Prostate gland (tissue), 2 donors: ENCODE data around the gene VPS8. TPM values are rescaled to one million over a fixed set of nuclear protein-coding genes. Genes with fewer than 3 reads are reported as not detected.

Experiments
- DNase-seq: peaks from one replicate; pipeline ENCODE4 v3.0.0-alpha.2; 2019; ENCODE audit warnings: low spot score
- H3K27ac ChIP-seq, 2 donors: fragments of 200-600 bp; sonication (generic); 2 replicates each; pipeline ENCODE4 v1.5.1; 2017 to 2019
- H3K27me3 ChIP-seq: fragments of 200-600 bp; sonication (generic); replicated peaks from 2 replicates; pipeline ENCODE4 v1.5.1; 2019; ENCODE audit not compliant: insufficient read depth
- H3K36me3 ChIP-seq, 2 donors: fragments of 200-600 bp; sonication (generic); 1 replicate in 1 of 2; 2 replicates in 1 of 2; pipeline versions ENCODE4 v1.5.1 to v1.8.1; 2017 to 2019
- H3K4me1 ChIP-seq: fragments of 200-600 bp; sonication (generic); replicated peaks from 2 replicates; pipeline ENCODE4 v1.5.1; 2019
- H3K4me3 ChIP-seq, 2 donors: fragments of 200-600 bp; sonication (generic); 2 replicates each; pipeline ENCODE4 v1.5.1; 2017 to 2019
- H3K9me3 ChIP-seq: fragments of 200-600 bp; sonication (generic); 2 replicates; pipeline ENCODE4 v1.5.1; 2017
- CTCF ChIP-seq, 4 experiments: fragments of 200-600 bp in 2 of 4; fragments of 450-650 bp in 2 of 4; sonication (generic) in 2 of 4; IDR thresholded peaks; 1 replicate in 3 of 4; 2 replicates in 1 of 4; pipeline ENCODE4 v1.5.1; 2016 to 2019; ENCODE audit warnings: antibody characterized with exemption in 4 of 4, mild to moderate bottlenecking in 2 of 4, moderate library complexity in 2 of 4
- POLR2A ChIP-seq: fragments of 450-650 bp; IDR thresholded peaks from one replicate; pipeline ENCODE4 v1.6.1; 2016; ENCODE audit warnings: antibody characterized with exemption, mild to moderate bottlenecking
- POLR2AphosphoS5 ChIP-seq: sonication (generic); formaldehyde crosslinking; IDR thresholded peaks from one replicate; pipeline ENCODE4 v1.6.1; 2017; ENCODE audit warnings: antibody characterized with exemption
- WGBS: methylation state at CpG from one replicate; pipeline ENCODE4 v1.1.5; 2018; 5-methylcytosine and 5-hydroxymethylcytosine counted together
- intact Hi-C: fragments of 100-400 bp; cut with DNase I; formaldehyde crosslinking; loops from one replicate; pipeline ENCODE4 v1.14.2; 2022
- total RNA-seq, 2 donors: library from RNA; depleted of rRNA; stranded (reverse); fragments of >200 nt; gene quantifications; one replicate each; pipeline ENCODE4 v1.1.0, GENCODE V29; 2016

The VPS8 gene
- total RNA-seq, 2 donors from 2014 or later = 36.7 to 70.6 TPM

- intact Hi-C loops = no loop called here
- no peak overlapping the region for H3K27ac ChIP-seq
- H3K36me3 ChIP-seq = no peaks in the 10 kb centered on the region
- H3K9me3 ChIP-seq = no peaks in the 10 kb centered on the region
- no peaks in the 10 kb centered on the region for H3K4me1 ChIP-seq
- H3K4me3 ChIP-seq = no peak overlapping the region
- no peak for DNase-seq
- TF ChIP-seq CTCF (IDR thresholded peaks at IDR 0.05) = no peak
- TF ChIP-seq POLR2A = no peak
- no peak for TF ChIP-seq POLR2AphosphoS5
- H3K27me3 ChIP-seq = no peaks in the 10 kb centered on the region
- 88% methylated on average over 3 of the region's 3 CpGs for WGBS
Observed at GRCh38 chr3:185063431-185063830, 251.5 kb downstream of the VPS8 start.

- Histone ChIP-seq H3K4me1 (no peaks in the 10 kb centered on the region), H3K9me3 (no peaks in the 10 kb centered on the region), H3K27me3 (no peaks in the 10 kb centered on the region), H3K4me3 (no peak overlapping the region), H3K36me3 (no peaks in the 10 kb centered on the region), H3K27ac (no peak overlapping the region)
- no peak for DNase-seq
- TF ChIP-seq POLR2AphosphoS5 = no peak
- no peak for TF ChIP-seq POLR2A
- no peak for TF ChIP-seq CTCF (IDR thresholded peaks at IDR 0.05)
- WGBS = 85% methylated on average over 3 of the region's 3 CpGs
- intact Hi-C loops = no loop called here
Observed at GRCh38 chr3:185065059-185065458, 253.1 kb downstream of the VPS8 start.

GRCh38 chr3:185066251-185066650 lies 254.3 kb downstream of the VPS8 start:
- no peak for DNase-seq
- Histone ChIP-seq H3K4me3 (no peak overlapping the region), H3K27me3 (no peaks in the 10 kb centered on the region), H3K9me3 (no peaks in the 10 kb centered on the region), H3K4me1 (no peaks in the 10 kb centered on the region), H3K27ac (no peak overlapping the region), H3K36me3 (no peaks in the 10 kb centered on the region)
- WGBS = 76% methylated on average over 4 of the region's 4 CpGs
- intact Hi-C loops = no loop called here
- TF ChIP-seq POLR2AphosphoS5 (no peak), CTCF (IDR thresholded peaks at IDR 0.05) (no peak), POLR2A (no peak)

GRCh38 chr3:185067173-185067572 lies 255.2 kb downstream of the VPS8 start:
- no peak overlapping the region for H3K27ac ChIP-seq
- intact Hi-C loops = no loop called here
- H3K36me3 ChIP-seq = no peaks in the 10 kb centered on the region
- no peak for TF ChIP-seq POLR2A
- TF ChIP-seq CTCF (IDR thresholded peaks at IDR 0.05) = no peak
- no peak for TF ChIP-seq POLR2AphosphoS5
- DNase-seq = no peak
- no peak overlapping the region for H3K4me3 ChIP-seq
- H3K9me3 ChIP-seq = no peaks in the 10 kb centered on the region
- H3K27me3 ChIP-seq = no peaks in the 10 kb centered on the region
- no peaks in the 10 kb centered on the region for H3K4me1 ChIP-seq
- WGBS = 89% methylated on average over 11 of the region's 11 CpGs

- 68% methylated on average over 28 of the region's 28 CpGs for WGBS
- TF ChIP-seq POLR2A (no peak), CTCF (IDR thresholded peaks at IDR 0.05) (no peak), POLR2AphosphoS5 (no peak)
- H3K9me3 ChIP-seq = no peaks in the 10 kb centered on the region
- no peak overlapping the region for H3K27ac ChIP-seq
- no peaks in the 10 kb centered on the region for H3K4me1 ChIP-seq
- H3K36me3 ChIP-seq = no peaks in the 10 kb centered on the region
- DNase-seq = no peak
- intact Hi-C loops = no loop called here
- no peaks in the 10 kb centered on the region for H3K27me3 ChIP-seq
- no peak overlapping the region for H3K4me3 ChIP-seq
Observed at GRCh38 chr3:185069037-185070030, 257.4 kb downstream of the VPS8 start.
